ENCODE data around the gene LGALS7.

LGALS7 gene

DNA sequence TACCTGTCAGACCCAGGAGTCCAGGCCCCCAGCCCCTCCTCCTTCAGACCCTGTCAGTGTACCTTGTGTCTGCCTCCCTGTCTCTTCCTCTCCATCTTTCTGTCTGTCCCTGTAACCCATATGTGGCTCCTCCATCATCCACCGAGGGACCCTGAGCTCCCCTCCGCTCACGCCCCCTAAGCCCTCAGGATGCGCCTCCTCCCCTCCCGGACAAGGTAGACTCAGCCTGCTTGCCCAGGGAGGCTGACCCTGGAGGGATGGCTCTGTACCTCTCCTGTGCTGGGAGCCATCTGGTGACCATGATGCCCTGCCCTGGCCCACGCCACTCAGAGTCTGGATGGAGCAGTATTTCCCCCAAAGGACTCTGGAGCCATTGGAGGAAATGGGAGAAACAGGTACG is 28.0 kb downstream of the LGALS7 start:
- TF ChIP-seq, protein P1, sequence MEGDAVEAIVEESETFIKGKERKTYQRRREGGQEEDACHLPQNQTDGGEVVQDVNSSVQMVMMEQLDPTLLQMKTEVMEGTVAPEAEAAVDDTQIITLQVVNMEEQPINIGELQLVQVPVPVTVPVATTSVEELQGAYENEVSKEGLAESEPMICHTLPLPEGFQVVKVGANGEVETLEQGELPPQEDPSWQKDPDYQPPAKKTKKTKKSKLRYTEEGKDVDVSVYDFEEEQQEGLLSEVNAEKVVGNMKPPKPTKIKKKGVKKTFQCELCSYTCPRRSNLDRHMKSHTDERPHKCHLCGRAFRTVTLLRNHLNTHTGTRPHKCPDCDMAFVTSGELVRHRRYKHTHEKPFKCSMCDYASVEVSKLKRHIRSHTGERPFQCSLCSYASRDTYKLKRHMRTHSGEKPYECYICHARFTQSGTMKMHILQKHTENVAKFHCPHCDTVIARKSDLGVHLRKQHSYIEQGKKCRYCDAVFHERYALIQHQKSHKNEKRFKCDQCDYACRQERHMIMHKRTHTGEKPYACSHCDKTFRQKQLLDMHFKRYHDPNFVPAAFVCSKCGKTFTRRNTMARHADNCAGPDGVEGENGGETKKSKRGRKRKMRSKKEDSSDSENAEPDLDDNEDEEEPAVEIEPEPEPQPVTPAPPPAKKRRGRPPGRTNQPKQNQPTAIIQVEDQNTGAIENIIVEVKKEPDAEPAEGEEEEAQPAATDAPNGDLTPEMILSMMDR (conservative IDR thresholded peaks at IDR 0.05), result no peak

DNA sequence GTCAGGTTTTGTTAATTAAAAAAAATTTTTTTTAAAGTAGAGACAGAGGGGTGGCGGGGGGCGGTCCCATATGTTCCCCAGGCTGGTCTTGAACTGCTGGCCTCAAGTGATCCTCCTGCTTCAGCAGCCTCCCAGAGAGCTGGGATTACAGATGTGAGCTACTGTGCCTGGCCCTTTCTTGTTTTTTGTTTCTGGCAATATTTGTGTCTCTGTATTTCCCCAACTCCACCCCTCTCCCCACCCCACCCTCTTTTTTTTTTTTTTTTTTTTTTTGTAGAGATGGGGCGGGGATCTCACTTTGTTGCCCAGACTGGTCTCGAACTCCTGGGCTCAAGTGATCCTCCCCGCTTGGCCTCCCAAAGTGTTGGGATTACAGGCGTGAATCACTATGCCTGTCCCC is 28.4 kb downstream of the LGALS7 start:
- TF ChIP-seq, protein P1 (conservative IDR thresholded peaks at IDR 0.05), result no peak
- H3K27ac ChIP-seq, result no peak overlapping the region

More for the DNA sequence above, 28.0 kb downstream of the LGALS7 start:
- no peak overlapping the region for H3K27ac ChIP-seq

- TF ChIP-seq, protein P1 (conservative IDR thresholded peaks at IDR 0.05), result no peak
- no peak within 1 kb of the TSS for H3K27ac ChIP-seq
Measured at GRCh38 chr19:38744298-38744681, 29.0 kb downstream of the LGALS7 start, which contains the start of gene CAPN12. TSS of gene CAPN12 (minus strand) at chr19:38744474. CDS start at chr19:38744165, 309 bp downstream.

GRCh38 chr19:38743394-38744297 is 29.7 kb downstream of the LGALS7 start:
- TF ChIP-seq, protein P1 (conservative IDR thresholded peaks at IDR 0.05), result no peak
- H3K27ac ChIP-seq, result no peak overlapping the region

DNA sequence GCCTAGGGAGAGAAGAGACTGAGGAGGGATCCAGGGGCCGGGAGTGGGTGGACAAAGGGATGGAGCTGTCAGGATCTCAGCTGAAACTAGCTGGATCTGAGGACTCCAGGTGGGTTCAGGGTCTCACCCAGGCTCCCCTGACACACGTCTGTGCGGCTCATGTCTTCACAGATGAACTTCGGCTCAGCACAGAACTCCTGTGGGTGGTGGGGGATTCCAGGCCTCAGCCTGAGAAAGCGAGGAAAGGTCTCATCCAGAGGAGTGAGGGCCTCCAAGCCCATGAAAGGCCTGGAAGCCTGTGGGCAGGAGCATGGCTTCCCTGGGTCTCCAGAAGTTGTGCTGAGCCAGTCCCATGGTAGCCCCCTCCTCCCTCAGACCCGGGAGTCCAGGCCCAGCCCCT is 30.4 kb downstream of the LGALS7 start:
- TF ChIP-seq, protein P1 (conservative IDR thresholded peaks at IDR 0.05), result no peak
- no peak overlapping the region for H3K27ac ChIP-seq

DNA sequence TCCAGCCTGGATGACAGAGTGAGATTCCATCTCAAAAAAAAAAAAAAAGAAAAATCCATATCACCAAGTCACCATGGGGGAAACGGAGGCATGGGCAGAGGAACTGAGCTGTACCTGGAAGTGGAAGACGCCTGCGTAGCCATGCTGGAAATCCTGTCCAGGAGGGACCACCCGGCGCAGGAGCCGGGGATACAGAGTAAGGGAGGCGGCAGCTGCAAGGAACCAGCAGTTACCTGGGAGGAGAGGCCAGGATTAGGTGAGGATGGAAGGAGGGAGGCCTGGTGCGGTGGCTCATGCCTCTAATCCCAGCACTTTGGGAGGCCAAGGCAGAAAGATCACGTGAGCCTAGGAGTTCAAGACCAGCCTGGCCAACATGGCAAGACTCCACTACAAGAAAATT is 31.0 kb downstream of the LGALS7 start:
- TF ChIP-seq, protein P1 (conservative IDR thresholded peaks at IDR 0.05), result no peak
- no peak overlapping the region for H3K27ac ChIP-seq

- TF ChIP-seq, protein P1 (conservative IDR thresholded peaks at IDR 0.05), result no peak
- H3K27ac ChIP-seq, result no peak overlapping the region
Measured at GRCh38 chr19:38741670-38742069, 31.6 kb downstream of the LGALS7 start.

Data from VCaP (cell line).